ENCODE data around the gene SOCS4. TPM values are rescaled to one million over a fixed set of nuclear protein-coding genes. Genes with fewer than 3 reads are reported as not detected.

Gene SOCS4
- total RNA-seq, 1 donor from 2014 or later, result 20.1 TPM

GRCh38 chr14:55086938-55087337 is 59.9 kb downstream of the SOCS4 start:
- Mint-ChIP-seq H3K27me3 (ENCODE audit: unreplicated experiment) (no peaks in the 10 kb centered on the region), H3K27ac (ENCODE audit: unreplicated experiment) (no peak overlapping the region), H3K4me3 (ENCODE audit: unreplicated experiment) (no peak overlapping the region), H3K9me3 (ENCODE audit: unreplicated experiment) (no peaks in the 10 kb centered on the region), H3K4me1 (ENCODE audit: unreplicated experiment) (peaks cover 4% of the 10 kb centered on the region), H3K36me3 (ENCODE audit: unreplicated experiment) (no peaks in the 10 kb centered on the region)
- TF ChIP-seq, protein P1, sequence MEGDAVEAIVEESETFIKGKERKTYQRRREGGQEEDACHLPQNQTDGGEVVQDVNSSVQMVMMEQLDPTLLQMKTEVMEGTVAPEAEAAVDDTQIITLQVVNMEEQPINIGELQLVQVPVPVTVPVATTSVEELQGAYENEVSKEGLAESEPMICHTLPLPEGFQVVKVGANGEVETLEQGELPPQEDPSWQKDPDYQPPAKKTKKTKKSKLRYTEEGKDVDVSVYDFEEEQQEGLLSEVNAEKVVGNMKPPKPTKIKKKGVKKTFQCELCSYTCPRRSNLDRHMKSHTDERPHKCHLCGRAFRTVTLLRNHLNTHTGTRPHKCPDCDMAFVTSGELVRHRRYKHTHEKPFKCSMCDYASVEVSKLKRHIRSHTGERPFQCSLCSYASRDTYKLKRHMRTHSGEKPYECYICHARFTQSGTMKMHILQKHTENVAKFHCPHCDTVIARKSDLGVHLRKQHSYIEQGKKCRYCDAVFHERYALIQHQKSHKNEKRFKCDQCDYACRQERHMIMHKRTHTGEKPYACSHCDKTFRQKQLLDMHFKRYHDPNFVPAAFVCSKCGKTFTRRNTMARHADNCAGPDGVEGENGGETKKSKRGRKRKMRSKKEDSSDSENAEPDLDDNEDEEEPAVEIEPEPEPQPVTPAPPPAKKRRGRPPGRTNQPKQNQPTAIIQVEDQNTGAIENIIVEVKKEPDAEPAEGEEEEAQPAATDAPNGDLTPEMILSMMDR (IDR thresholded peaks at IDR 0.05), result no peak
- peak; percentile 42 for DNase-seq (ENCODE audit: extremely low spot score, unreplicated experiment)

DNA sequence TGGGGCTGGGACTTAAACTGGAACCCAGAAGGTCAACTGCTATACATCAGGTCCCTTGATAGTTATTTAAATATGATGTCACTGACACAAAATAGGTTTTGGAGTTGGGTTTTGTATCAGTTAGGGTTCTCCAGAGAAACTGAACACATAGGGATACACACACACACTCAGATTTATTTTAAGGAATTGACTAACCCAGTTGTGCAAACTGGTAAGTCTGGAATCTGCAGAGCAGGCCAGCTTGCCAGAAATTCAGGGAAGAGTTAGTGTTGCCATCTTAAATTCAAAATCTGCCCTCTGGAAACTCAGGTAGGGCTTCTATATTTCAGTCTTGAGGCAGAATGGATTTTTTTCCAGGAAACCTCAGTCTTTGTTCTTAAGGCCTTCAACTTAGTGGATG is 61.3 kb downstream of the SOCS4 start:
- no peak for DNase-seq (ENCODE audit: extremely low spot score, unreplicated experiment)
- Mint-ChIP-seq H3K27me3 (ENCODE audit: unreplicated experiment) (no peaks in the 10 kb centered on the region), H3K36me3 (ENCODE audit: unreplicated experiment) (no peaks in the 10 kb centered on the region), H3K4me1 (ENCODE audit: unreplicated experiment) (peaks cover 15% of the 10 kb centered on the region), H3K9me3 (ENCODE audit: unreplicated experiment) (no peaks in the 10 kb centered on the region), H3K4me3 (ENCODE audit: unreplicated experiment) (no peak overlapping the region), H3K27ac (ENCODE audit: unreplicated experiment) (no peak overlapping the region)
- TF ChIP-seq, protein P1 (IDR thresholded peaks at IDR 0.05), result no peak

DNA sequence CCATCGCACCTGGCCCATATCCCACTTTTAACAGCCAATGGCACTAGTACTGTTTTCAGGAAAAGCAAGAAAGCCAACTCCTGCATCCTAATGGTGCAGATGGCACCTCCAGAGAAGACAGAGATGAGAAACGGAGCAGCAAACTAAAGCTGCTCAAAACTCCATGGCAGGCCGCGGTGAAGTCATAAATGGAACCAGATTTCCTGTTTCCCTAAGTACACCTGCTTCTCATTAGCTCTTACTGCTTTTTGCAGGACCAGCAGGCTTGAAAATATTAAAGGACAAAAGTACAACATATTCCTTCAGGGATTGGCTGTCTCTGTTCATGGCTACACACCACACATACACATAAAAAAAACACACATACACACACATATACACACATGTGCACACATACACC is 65.3 kb downstream of the SOCS4 start:
- no peak for DNase-seq (ENCODE audit: extremely low spot score, unreplicated experiment)
- H3K4me3 Mint-ChIP-seq (ENCODE audit: unreplicated experiment), result no peak overlapping the region
- no peaks in the 10 kb centered on the region for H3K27me3 Mint-ChIP-seq (ENCODE audit: unreplicated experiment)
- TF ChIP-seq, protein P1 (IDR thresholded peaks at IDR 0.05), result no peak
- H3K9me3 Mint-ChIP-seq (ENCODE audit: unreplicated experiment), result no peaks in the 10 kb centered on the region
- no peak overlapping the region for H3K27ac Mint-ChIP-seq (ENCODE audit: unreplicated experiment)
- H3K4me1 Mint-ChIP-seq (ENCODE audit: unreplicated experiment), result peaks cover 18% of the 10 kb centered on the region
- no peaks in the 10 kb centered on the region for H3K36me3 Mint-ChIP-seq (ENCODE audit: unreplicated experiment)

GRCh38 chr14:55094292-55095157 is 67.5 kb downstream of the SOCS4 start:
- Mint-ChIP-seq H3K4me1 (ENCODE audit: unreplicated experiment) (peaks cover 17% of the 10 kb centered on the region), H3K27ac (ENCODE audit: unreplicated experiment) (no peak overlapping the region), H3K36me3 (ENCODE audit: unreplicated experiment) (no peaks in the 10 kb centered on the region), H3K4me3 (ENCODE audit: unreplicated experiment) (no peak overlapping the region), H3K9me3 (ENCODE audit: unreplicated experiment) (no peaks in the 10 kb centered on the region), H3K27me3 (ENCODE audit: unreplicated experiment) (no peaks in the 10 kb centered on the region)
- no peak for DNase-seq (ENCODE audit: extremely low spot score, unreplicated experiment)
- TF ChIP-seq, protein P1 (IDR thresholded peaks at IDR 0.05), result no peak

DNA sequence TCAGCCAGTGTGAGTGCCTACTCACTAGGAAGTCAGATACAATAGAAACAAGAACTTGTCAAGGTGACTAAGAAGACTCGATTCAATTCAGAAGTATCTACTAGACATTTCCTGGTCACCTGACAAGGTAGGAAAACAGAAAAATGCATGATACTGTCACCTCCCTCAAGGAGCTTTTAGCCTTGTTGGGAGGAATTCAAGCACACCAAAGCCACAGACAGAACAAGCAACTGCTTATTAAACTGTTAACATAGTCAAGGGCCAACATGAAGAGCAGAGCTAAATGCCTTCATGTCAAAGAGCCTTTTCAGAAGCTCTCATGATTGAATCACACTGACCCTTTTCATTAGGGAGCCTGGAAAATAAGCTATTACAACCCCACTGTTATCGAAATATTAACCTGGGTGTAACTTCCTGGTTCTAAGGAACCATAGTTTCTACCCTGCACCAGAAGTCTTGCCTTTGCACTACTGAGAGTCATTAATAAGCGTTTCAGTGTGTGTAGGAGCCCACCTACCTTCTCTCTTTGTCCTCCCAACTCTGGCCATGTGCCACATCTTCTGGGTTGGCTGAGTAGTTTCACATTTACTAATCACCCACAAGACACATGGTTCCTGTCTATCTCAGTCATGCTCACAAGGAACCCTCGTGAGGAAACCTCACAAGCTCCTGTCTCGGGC is 71.0 kb downstream of the SOCS4 start:
- TF ChIP-seq, protein P1 (IDR thresholded peaks at IDR 0.05), result no peak
- H3K27me3 Mint-ChIP-seq (ENCODE audit: unreplicated experiment), result no peaks in the 10 kb centered on the region
- H3K4me1 Mint-ChIP-seq (ENCODE audit: unreplicated experiment), result peaks cover 23% of the 10 kb centered on the region
- no peaks in the 10 kb centered on the region for H3K36me3 Mint-ChIP-seq (ENCODE audit: unreplicated experiment)
- DNase-seq (ENCODE audit: extremely low spot score, unreplicated experiment), result no peak
- no peak overlapping the region for H3K27ac Mint-ChIP-seq (ENCODE audit: unreplicated experiment)
- no peak overlapping the region for H3K4me3 Mint-ChIP-seq (ENCODE audit: unreplicated experiment)
- H3K9me3 Mint-ChIP-seq (ENCODE audit: unreplicated experiment), result no peaks in the 10 kb centered on the region

Measured in osteocyte (in vitro differentiated cells).